Calu3 (cell line): ENCODE data around the gene CDK14. TPM values are rescaled to one million over a fixed set of nuclear protein-coding genes. Genes with fewer than 3 reads are reported as not detected.
A peak's percentile ranks its signal among the peaks of the same experiment; 100 is the strongest.

Experiments used
- BruUV-seq: library from RNA; stranded (reverse); fragments of 400-500 nt; replicated peaks from 2 replicates; lab custom pipeline; 2021; lab: Mats Ljungman, UMichigan
- CTCF ChIA-PET: fragments of 300-600 bp; sonication (Branson Sonifier 250); formaldehyde crosslinking; loops from one replicate; lab custom pipeline; 2022; ENCODE audit warnings: antibody characterized with exemption; lab: Charles Lee
- DNase-seq: peaks from one replicate; pipeline ENCODE4 v3.0.0; 2022
- H3K27ac Mint-ChIP-seq: one replicate; pipeline ENCODE4 v1.8.0; 2022; ENCODE audit warnings: mixed read lengths; ENCODE audit not compliant: unreplicated experiment
- H3K27me3 Mint-ChIP-seq: one replicate; pipeline ENCODE4 v1.8.0; 2022; ENCODE audit warnings: mixed read lengths; ENCODE audit not compliant: unreplicated experiment
- H3K36me3 Mint-ChIP-seq: one replicate; pipeline ENCODE4 v1.8.0; 2022; ENCODE audit warnings: mild to moderate bottlenecking, moderate library complexity, mixed read lengths; ENCODE audit not compliant: insufficient read depth, unreplicated experiment
- H3K4me1 Mint-ChIP-seq: one replicate; pipeline ENCODE4 v1.8.0; 2022; ENCODE audit warnings: mild to moderate bottlenecking, low read depth, mixed read lengths; ENCODE audit not compliant: unreplicated experiment
- H3K4me3 Mint-ChIP-seq: one replicate; pipeline ENCODE4 v1.8.0; 2022; ENCODE audit warnings: mild to moderate bottlenecking, low read depth, moderate library complexity, mixed read lengths; ENCODE audit not compliant: unreplicated experiment
- H3K9me3 Mint-ChIP-seq: one replicate; pipeline ENCODE4 v1.8.0; 2022; ENCODE audit warnings: low read depth, mixed read lengths; ENCODE audit not compliant: unreplicated experiment
- intact Hi-C: fragments of 100-400 bp; cut with micrococcal nuclease; formaldehyde crosslinking; loops from one replicate; pipeline ENCODE4 v1.10.0; 2022; ENCODE audit not compliant: unreplicated experiment
- total RNA-seq: library from RNA; stranded (reverse); gene quantifications from 2 replicates; pipeline ENCODE4 v1.2.3, GENCODE V29; 2022
- TF ChIP-seq, protein P1 (sequence below): fragments of 200-600 bp; IDR thresholded peaks from one replicate; pipeline ENCODE4 v1.8.0; 2022; ENCODE audit warnings: antibody characterized with exemption; ENCODE audit not compliant: unreplicated experiment

Gene CDK14
- total RNA-seq, 1 experiment from 2014 or later: 29.4 TPM

GRCh38 chr7:90705391-90706071 is 109.4 kb downstream of the CDK14 start:
- Mint-ChIP-seq H3K4me3 (no peak overlapping the region), H3K9me3 (no peaks in the 10 kb centered on the region), H3K36me3 (no peaks in the 10 kb centered on the region), H3K4me1 (peaks cover 40% of the 10 kb centered on the region), H3K27ac (no peak overlapping the region), H3K27me3 (no peaks in the 10 kb centered on the region)
- no TSS peak for BruUV-seq
- intact Hi-C loops: no loop called here
- no peak for DNase-seq
- TF ChIP-seq, protein P1, sequence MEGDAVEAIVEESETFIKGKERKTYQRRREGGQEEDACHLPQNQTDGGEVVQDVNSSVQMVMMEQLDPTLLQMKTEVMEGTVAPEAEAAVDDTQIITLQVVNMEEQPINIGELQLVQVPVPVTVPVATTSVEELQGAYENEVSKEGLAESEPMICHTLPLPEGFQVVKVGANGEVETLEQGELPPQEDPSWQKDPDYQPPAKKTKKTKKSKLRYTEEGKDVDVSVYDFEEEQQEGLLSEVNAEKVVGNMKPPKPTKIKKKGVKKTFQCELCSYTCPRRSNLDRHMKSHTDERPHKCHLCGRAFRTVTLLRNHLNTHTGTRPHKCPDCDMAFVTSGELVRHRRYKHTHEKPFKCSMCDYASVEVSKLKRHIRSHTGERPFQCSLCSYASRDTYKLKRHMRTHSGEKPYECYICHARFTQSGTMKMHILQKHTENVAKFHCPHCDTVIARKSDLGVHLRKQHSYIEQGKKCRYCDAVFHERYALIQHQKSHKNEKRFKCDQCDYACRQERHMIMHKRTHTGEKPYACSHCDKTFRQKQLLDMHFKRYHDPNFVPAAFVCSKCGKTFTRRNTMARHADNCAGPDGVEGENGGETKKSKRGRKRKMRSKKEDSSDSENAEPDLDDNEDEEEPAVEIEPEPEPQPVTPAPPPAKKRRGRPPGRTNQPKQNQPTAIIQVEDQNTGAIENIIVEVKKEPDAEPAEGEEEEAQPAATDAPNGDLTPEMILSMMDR: no peak
- CTCF ChIA-PET: no interaction called here

- CTCF ChIA-PET: no interaction called here
- BruUV-seq: no TSS peak
- Mint-ChIP-seq H3K27me3 (no peaks in the 10 kb centered on the region), H3K4me3 (no peak overlapping the region), H3K9me3 (no peaks in the 10 kb centered on the region), H3K27ac (no peak overlapping the region), H3K36me3 (no peaks in the 10 kb centered on the region), H3K4me1 (peaks cover 42% of the 10 kb centered on the region)
- no peak for DNase-seq
- TF ChIP-seq, protein P1: no peak
- intact Hi-C loops: no loop called here
Observed at GRCh38 chr7:90706072-90706716, 110.1 kb downstream of the CDK14 start.

GRCh38 chr7:90708841-90709317 is 112.8 kb downstream of the CDK14 start:
- Mint-ChIP-seq H3K9me3 (no peaks in the 10 kb centered on the region), H3K27ac (no peak overlapping the region), H3K4me3 (no peak overlapping the region), H3K4me1 (peaks cover 42% of the 10 kb centered on the region), H3K36me3 (no peaks in the 10 kb centered on the region), H3K27me3 (no peaks in the 10 kb centered on the region)
- CTCF ChIA-PET: interaction anchor here (1.7 kb wide), 1 partner anchor 326 kb away, joined by 5 read pairs; no protein-coding TSS in a partner anchor
- BruUV-seq: no TSS peak
- intact Hi-C loops: loop anchor here (2.0 kb wide), 1 partner anchor 326 kb away; no protein-coding TSS in a partner anchor
- TF ChIP-seq, protein P1: no peak
- DNase-seq: peak; percentile 32

DNA sequence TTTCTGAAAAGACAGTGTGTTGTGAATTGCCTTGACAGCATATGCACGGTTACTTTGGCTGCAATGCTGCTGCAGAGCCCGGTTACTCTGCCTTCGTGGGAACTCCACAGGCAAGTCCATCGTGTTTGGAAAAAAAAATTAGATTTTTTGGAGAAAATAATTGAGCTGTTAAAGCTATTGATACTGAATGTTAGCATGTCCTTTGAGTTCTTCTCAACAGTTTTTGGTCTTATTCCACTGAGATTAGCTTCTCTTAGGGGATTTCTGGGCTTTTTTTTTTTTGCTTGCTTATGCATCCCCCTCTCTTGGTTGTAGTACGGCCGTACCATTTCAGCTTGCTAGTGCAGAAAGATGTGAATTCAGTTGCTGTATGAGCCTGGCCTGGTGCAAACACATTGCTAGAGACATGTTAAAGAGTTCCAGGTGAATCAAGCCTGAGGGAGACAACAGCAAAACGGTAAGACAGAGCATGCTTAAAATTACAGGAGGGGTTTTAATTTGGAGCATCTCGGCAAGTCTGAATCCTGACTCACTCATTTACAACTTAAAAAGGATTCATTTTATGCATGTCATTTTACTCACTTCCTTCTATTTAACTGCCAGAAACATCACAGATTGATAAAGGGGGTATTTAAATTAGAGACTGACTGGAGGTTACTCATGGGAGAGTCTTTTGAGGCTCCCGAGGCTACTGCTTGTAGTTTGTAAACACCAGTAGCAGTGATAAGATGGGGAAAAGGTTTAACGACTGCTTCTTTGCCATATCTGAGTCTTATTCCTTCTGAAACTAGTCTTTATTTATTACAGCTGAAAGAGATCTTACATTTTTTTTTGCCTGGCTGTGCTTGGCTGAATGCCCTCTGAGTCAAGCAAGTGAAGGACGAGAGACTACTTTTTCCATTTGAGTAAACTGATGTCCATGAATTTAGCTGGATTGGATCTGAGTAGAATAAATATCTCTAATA is 113.7 kb downstream of the CDK14 start:
- Mint-ChIP-seq H3K4me1 (peaks cover 42% of the 10 kb centered on the region), H3K36me3 (no peaks in the 10 kb centered on the region), H3K27me3 (no peaks in the 10 kb centered on the region), H3K27ac (no peak overlapping the region), H3K9me3 (no peaks in the 10 kb centered on the region), H3K4me3 (no peak overlapping the region)
- DNase-seq: no peak
- BruUV-seq: no TSS peak
- TF ChIP-seq, protein P1: no peak
- CTCF ChIA-PET: interaction anchor here (1.7 kb wide), 1 partner anchor 325 kb away, joined by 5 read pairs; no protein-coding TSS in a partner anchor
- intact Hi-C loops: loop anchor here (2.0 kb wide), 1 partner anchor 325 kb away; no protein-coding TSS in a partner anchor
